Endothelial cell (in vitro differentiated cells): ENCODE measurements around the gene TCIRG1. TPM values are rescaled to one million over a fixed set of nuclear protein-coding genes. Genes with fewer than 3 reads are reported as not detected.

ENCODE experiments used
- DNase-seq: peaks from one replicate; pipeline ENCODE4 v3.0.0; 2021; ENCODE audit warnings: low spot score
- H3K27ac Mint-ChIP-seq: one replicate; pipeline ENCODE4 v1.8.0; 2021; ENCODE audit warnings: mixed read lengths, inconsistent platforms; ENCODE audit not compliant: unreplicated experiment
- H3K27me3 Mint-ChIP-seq: one replicate; pipeline ENCODE4 v1.8.0; 2021; ENCODE audit warnings: mild to moderate bottlenecking, moderate library complexity, mixed read lengths, inconsistent platforms; ENCODE audit not compliant: unreplicated experiment
- H3K36me3 Mint-ChIP-seq: one replicate; pipeline ENCODE4 v1.8.0; 2021; ENCODE audit warnings: mild to moderate bottlenecking, low read depth, mixed read lengths, inconsistent platforms; ENCODE audit not compliant: unreplicated experiment
- H3K4me1 Mint-ChIP-seq: one replicate; pipeline ENCODE4 v1.8.0; 2021; ENCODE audit warnings: mild to moderate bottlenecking, mixed read lengths, inconsistent platforms; ENCODE audit not compliant: unreplicated experiment
- H3K4me3 Mint-ChIP-seq: one replicate; pipeline ENCODE4 v1.8.0; 2021; ENCODE audit warnings: mild to moderate bottlenecking, mixed read lengths, inconsistent platforms; ENCODE audit not compliant: unreplicated experiment
- H3K9me3 Mint-ChIP-seq: one replicate; pipeline ENCODE4 v1.8.0; 2021; ENCODE audit warnings: mixed read lengths, inconsistent platforms; ENCODE audit not compliant: unreplicated experiment
- total RNA-seq: library from RNA; stranded (reverse); fragmentation: NEBNext Ultra II Directional; extraction: Animal tissue kit (Norgen Biotek cat#: 25700); gene quantifications from one replicate; pipeline ENCODE4 v1.2.1, GENCODE V29; 2021; ENCODE audit not compliant: unreplicated experiment
- TF ChIP-seq, protein P1 (sequence below): fragments of 200-600 bp; sonication (generic); IDR thresholded peaks from one replicate; pipeline ENCODE4 v1.5.0; 2021; ENCODE audit warnings: antibody characterized with exemption; ENCODE audit not compliant: unreplicated experiment

Gene TCIRG1
- total RNA-seq, 1 donor from 2014 or later, result 294 TPM

DNA sequence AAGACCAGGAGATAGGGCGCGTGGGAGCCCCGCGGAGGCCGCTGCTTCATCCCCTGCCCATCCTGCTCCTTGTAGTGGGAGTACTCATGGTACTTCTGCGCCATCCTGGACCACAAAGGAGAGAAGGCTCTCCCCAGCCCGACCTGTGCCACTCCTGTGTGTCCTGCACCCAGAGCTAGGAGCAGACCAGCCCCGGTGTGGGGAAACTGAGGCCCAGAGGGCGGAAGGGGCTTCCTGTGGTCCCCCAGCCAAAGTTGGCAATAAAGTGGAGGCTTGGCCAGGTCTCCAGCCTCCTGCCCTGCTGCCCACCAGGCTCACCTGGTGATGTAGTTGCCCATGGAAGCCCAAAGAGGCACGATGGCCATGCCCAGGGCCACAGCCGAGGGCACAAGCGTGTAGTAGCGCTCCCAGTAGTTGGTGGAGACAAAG, 39.6 kb upstream of the TCIRG1 start:
- H3K36me3 Mint-ChIP-seq, result peaks cover under 1% of the 10 kb centered on the region
- H3K4me3 Mint-ChIP-seq, result no peak overlapping the region
- no peak for DNase-seq

DNA sequence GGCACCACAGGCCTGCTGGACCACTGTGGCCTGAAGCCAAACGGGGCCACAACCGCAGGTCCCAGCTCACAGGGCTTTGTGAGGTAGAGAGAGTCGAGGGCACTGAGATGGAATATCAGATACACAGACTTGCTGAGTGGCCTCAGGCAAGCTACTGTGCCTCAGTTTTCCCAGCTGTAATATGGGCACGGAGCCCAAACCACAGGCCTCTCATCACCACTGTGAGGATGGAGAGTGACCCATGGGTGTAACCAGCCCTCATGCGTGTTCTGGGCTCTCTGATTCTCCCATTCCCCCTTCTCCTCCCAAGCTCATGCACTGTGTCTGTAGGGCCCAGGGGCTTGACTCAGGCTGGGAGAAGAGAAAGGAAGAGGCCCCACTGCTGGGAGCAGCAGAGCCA, 39.1 kb upstream of the TCIRG1 start:
- peaks cover 10% of the 10 kb centered on the region for H3K4me1 Mint-ChIP-seq
- H3K9me3 Mint-ChIP-seq, result no peaks in the 10 kb centered on the region
- TF ChIP-seq, protein P1, sequence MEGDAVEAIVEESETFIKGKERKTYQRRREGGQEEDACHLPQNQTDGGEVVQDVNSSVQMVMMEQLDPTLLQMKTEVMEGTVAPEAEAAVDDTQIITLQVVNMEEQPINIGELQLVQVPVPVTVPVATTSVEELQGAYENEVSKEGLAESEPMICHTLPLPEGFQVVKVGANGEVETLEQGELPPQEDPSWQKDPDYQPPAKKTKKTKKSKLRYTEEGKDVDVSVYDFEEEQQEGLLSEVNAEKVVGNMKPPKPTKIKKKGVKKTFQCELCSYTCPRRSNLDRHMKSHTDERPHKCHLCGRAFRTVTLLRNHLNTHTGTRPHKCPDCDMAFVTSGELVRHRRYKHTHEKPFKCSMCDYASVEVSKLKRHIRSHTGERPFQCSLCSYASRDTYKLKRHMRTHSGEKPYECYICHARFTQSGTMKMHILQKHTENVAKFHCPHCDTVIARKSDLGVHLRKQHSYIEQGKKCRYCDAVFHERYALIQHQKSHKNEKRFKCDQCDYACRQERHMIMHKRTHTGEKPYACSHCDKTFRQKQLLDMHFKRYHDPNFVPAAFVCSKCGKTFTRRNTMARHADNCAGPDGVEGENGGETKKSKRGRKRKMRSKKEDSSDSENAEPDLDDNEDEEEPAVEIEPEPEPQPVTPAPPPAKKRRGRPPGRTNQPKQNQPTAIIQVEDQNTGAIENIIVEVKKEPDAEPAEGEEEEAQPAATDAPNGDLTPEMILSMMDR, result no peak
- H3K36me3 Mint-ChIP-seq, result peaks cover under 1% of the 10 kb centered on the region
- H3K27me3 Mint-ChIP-seq, result peaks cover 14% of the 10 kb centered on the region
- H3K27ac Mint-ChIP-seq, result no peak overlapping the region
- no peak for DNase-seq
- no peak overlapping the region for H3K4me3 Mint-ChIP-seq

More for the DNA sequence above, 39.6 kb upstream of the TCIRG1 start:
- peaks cover 8% of the 10 kb centered on the region for H3K4me1 Mint-ChIP-seq
- no peaks in the 10 kb centered on the region for H3K9me3 Mint-ChIP-seq
- H3K27me3 Mint-ChIP-seq, result peaks cover 13% of the 10 kb centered on the region
- no peak overlapping the region for H3K27ac Mint-ChIP-seq
- TF ChIP-seq, protein P1, result no peak

DNA sequence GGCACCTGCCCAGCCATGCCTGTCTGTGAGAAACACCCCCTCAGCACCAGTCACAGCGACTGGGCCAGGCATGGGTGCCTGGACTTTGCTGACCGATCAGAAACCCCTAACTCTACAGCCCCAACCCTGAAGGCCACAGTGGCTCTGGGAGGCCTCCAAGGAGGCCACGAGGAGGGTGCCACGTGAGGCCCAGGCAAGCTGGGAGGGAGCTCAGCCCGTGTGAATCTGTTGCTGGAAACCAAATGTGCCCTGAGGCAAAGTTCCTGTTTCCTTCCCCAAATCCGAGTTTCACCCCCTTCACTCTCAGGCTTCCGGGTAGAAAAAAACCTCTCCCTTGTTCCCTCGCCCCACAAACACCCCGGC, 36.3 kb upstream of the TCIRG1 start:
- TF ChIP-seq, protein P1, result no peak
- Mint-ChIP-seq H3K27me3 (peaks cover 12% of the 10 kb centered on the region), H3K36me3 (peaks cover 5% of the 10 kb centered on the region), H3K4me1 (peaks cover 12% of the 10 kb centered on the region), H3K9me3 (no peaks in the 10 kb centered on the region), H3K27ac (no peak overlapping the region), H3K4me3 (peak overlapping the region; percentile 91)
- no peak for DNase-seq

DNA sequence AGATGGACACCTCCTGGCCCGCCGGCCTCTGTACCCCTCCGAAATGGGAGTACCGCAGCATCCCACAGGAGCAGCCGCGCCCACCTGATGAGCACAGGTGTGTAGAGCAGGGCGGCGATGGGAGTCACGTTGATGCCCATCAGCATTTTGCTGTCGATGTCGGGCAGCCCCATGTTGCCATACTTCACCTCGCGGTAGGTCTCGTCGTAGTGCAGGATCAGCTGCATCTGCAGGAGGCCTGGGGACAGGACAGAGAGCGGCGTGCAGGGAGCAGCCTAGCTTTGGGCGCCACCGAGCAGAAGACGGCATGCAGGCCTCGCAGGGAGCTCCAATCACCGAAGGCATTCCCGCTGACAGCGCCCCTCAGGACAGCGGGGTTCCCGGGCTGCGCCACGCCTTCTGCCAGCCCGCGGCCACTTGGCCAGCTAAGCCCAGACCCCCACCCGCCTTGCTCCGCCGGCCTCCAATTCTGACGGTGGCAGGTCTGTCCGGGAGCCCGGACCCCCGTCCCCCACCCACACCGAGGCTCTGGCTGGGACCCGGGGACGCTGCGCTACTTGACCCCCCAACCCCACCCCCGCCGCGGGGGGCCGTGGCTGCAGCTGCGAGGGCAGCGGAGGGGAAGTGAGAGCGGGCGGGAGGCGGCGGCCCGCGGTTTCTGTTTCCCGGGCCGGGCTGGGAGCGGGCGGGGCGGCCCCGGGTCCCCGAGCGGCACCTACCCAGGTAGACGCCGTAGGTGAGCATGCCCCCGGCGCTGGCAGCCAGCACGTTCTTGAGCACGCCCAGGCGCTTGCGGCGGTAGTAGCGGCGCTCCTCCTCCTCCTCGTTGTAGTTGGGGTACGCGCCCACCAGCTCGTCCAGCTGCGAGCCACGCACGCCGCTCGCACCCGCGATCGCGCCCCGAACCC, 35.6 kb upstream of the TCIRG1 start:
- Mint-ChIP-seq H3K27me3 (peaks cover 12% of the 10 kb centered on the region), H3K36me3 (peaks cover 5% of the 10 kb centered on the region), H3K9me3 (no peaks in the 10 kb centered on the region), H3K4me1 (peaks cover 12% of the 10 kb centered on the region), H3K4me3 (peak overlapping the region; percentile 91), H3K27ac (peak overlapping the region; percentile 57)
- TF ChIP-seq, protein P1, result no peak
- DNase-seq, result peak; percentile 29
